GM10266 (cell line): ENCODE measurements around the gene DYNLT2B.
A peak's percentile ranks its signal among the peaks of the same experiment; 100 is the strongest.
"Not testable (repeated sequence)": the region's sequence is repeated elsewhere in the genome, so short reads cannot be mapped to it uniquely, and the experiment has no call there.

ENCODE experiments used
- DNase-seq: peaks from one replicate; pipeline ENCODE4 v3.0.0; 2012; ENCODE audit errors: extremely low spot score
- TF ChIP-seq, protein P1 (sequence below): IDR thresholded peaks from 2 replicates; pipeline ENCODE4 v1.5.1; 2012; ENCODE audit warnings: mild to moderate bottlenecking, low read depth; ENCODE audit not compliant: control insufficient read depth, insufficient read depth; ENCODE audit errors: missing control alignments

DYNLT2B gene

DNA sequence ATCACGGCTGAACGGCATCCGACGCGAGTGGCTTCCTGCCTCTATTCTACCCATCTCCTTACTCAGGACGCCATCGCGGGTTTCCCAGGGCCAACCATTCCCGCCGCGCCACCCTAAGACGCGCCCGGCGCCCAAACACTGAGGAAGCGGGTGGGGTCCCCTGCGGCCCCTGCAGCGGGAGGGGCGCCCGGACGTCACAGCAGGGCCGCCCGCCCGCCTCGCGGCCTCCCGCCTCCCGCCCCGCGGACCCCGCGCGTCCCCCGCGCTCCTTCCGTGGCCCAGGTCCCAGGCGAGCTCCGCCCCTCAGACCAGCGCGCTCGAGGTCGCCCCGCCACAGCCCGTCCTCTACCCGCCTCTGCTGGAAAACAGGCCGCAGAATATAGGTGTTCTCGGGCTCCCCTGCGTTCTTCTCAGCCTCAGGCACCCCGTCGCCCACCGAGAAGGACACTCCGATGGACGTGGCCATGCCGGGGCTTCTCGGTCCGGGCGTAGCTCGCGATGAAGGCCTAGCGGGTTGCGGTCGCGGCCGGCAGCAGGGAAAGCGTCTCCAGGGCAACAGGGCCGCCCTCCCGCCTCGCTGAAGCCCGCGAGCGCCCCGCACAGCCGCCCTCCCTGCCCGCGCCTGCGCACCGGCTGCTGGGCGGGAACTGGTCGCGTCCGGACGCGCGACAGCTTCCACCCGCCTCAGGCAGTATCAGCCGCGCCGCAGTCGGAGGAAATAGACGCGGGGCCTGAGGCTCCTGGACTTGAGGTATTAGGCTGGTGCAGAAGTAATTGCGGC is at the start of gene DYNLT2B:
TSS of gene DYNLT2B (minus strand) at position 554 of the 781 bp plus-strand sequence. CDS start at position 466, 88 bp downstream.
- DNase-seq: peak; percentile 100
- TF ChIP-seq, protein P1, sequence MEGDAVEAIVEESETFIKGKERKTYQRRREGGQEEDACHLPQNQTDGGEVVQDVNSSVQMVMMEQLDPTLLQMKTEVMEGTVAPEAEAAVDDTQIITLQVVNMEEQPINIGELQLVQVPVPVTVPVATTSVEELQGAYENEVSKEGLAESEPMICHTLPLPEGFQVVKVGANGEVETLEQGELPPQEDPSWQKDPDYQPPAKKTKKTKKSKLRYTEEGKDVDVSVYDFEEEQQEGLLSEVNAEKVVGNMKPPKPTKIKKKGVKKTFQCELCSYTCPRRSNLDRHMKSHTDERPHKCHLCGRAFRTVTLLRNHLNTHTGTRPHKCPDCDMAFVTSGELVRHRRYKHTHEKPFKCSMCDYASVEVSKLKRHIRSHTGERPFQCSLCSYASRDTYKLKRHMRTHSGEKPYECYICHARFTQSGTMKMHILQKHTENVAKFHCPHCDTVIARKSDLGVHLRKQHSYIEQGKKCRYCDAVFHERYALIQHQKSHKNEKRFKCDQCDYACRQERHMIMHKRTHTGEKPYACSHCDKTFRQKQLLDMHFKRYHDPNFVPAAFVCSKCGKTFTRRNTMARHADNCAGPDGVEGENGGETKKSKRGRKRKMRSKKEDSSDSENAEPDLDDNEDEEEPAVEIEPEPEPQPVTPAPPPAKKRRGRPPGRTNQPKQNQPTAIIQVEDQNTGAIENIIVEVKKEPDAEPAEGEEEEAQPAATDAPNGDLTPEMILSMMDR: peak; percentile 49

DNA sequence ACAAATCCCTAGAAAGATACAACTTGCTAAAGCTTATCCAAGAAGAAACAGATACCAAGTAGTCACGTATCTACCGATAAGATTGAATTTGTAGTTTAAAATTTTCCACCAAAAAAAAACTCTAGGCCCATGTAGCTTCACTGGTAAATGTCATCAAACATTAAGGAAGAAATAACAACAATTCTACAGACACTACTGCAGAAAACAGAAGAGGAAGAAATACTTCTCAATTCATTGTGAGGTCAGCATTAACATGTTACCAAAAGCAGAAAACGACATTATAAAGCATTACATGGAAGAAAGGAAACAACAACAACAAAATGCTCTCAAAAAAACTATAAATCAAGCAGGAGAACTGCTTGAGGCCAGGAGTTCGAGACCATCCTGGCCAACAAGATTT is 47.7 kb upstream of the DYNLT2B start:
- TF ChIP-seq, protein P1: no peak
- DNase-seq: no peak

DNA sequence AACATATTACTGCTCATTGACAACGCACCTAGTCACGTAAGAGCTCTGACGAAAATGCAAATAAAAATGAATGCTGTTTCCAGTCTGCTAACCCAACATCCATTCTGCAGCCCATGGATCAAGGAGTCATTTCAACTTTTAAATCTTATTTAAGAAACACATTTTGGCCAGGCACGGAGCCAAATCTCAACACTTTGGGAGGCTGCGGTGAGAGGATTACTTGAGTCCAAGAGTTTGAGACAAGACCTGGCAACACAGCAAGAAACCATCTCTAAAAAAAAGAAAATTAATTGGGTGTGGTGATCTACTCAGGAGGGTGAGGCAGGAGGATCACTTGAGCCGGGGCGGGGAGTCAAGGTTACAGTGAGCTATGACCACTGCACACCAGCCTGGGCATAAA is 42.5 kb upstream of the DYNLT2B start:
- DNase-seq: no peak
- TF ChIP-seq, protein P1: no peak

DNA sequence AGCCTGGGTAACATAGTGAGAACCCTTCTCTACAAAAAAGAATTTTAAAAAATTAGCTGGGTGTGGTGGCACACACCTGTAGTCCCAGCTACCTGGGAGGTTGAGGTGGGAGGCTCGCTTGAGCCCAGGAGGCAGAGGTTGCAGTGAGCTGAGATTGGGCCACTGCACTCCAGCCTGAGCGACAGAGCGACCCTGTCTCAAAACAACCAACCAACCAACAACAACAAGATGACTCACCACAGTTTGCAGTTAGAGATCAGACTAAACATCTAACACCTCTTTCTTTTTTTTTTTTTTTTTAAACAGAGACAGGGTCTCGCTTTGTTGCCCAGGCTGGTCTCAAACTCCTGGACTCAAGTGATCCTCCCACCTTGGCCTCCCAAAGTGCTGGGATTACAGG is 40.5 kb upstream of the DYNLT2B start:
- not testable (repeated sequence) for DNase-seq

DNA sequence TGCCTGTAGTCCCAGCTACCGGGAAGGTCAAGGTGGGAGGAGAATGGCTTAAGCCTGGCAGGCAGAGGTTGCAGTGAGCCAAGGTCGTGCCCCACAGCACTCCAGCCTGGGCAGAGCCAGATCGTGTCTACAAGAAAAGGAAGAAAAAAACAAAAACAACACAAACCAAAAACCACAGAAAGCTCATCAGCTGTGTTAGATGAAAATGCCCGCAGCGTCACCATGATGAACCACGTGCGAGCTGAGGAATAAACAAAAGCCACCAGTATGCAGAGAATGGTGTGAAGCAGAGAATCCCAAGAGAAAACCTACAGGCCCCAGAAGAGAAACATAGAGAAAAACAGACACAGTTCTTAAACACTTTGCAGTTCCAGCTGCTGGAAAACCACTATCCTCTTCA is 39.9 kb upstream of the DYNLT2B start:
- no peak for DNase-seq
- TF ChIP-seq, protein P1: no peak

DNA sequence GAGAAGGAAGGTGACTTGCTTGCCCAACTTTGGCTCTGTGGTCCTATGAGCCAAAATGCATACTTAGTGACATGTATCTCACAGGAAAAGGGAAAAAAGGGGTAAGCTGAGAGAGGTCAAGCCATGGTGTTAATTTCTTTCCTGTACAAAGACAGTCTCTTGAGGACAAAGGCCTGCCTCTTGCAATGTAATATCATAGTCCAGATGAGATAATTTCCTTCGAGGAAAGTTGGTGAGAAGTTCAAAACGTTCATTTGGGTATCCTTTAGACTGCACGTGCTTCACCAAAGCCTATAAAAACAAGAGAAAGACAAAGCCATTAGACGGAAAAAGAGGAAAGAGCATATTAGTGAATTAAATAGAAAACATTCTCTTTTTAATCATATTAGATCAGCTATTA is 38.5 kb upstream of the DYNLT2B start:
- TF ChIP-seq, protein P1: no peak
- no peak for DNase-seq

DNA sequence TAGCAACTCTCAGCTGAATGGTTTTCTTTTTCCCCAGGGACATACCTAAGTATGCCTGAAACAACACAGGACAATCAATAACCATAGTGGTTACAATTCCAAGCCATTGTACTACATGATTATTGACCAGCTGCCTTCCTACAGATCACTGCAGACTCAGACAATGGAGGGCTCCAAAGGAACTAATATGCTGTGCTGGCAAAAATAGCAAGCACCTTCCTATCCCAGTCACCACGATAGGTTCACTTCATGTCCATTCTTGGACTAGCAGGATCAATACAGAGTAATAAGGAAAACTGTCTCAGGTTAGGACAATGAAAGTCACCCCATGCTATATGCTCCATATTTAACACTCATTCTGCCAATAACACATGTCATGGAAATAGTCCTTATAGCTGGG is 37.6 kb upstream of the DYNLT2B start:
- DNase-seq: no peak
- TF ChIP-seq, protein P1: no peak

DNA sequence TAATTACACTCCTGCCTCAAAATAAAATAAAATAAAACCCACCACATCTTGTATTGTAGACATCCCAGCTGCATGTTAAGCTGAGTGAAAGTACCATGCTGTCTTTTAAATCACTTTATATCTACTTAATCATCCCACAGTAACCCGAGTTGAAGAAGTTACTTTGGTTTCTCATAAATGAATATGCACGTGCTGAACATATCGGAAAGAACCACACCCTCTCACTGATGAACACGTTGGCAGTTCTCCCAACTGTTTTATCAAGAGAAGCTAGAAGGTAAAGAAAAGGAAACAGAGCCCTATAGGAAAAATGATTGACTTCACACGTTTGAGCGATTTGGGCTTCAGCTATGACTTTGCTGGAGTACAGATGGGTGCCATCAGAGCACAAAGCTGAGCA is 36.1 kb upstream of the DYNLT2B start:
- no peak for DNase-seq
- TF ChIP-seq, protein P1: no peak
